Stimulated activated naive CD8-positive, alpha-beta T cell treated with anti-CD3 and anti-CD28 coated beads, Interleukin-15, Interleukin-2, amounts not matched to agents 100 ng/mL and 50 ng/mL, for 24 hours (primary cell): ENCODE data around the gene ANKRD1.
"Not testable (repeated sequence)": the region's sequence is repeated elsewhere in the genome, so short reads cannot be mapped to it uniquely, and the experiment has no call there.

Source experiments
- H3K27ac Mint-ChIP-seq: one replicate; pipeline ENCODE4 v1.8.0; 2021; ENCODE audit warnings: mild to moderate bottlenecking, mixed read lengths
- H3K27me3 Mint-ChIP-seq: one replicate; pipeline ENCODE4 v1.8.0; 2021; ENCODE audit warnings: mixed read lengths
- H3K36me3 Mint-ChIP-seq: one replicate; pipeline ENCODE4 v1.8.0; 2021; ENCODE audit warnings: low read depth, mixed read lengths
- H3K4me1 Mint-ChIP-seq: one replicate; pipeline ENCODE4 v1.8.0; 2021; ENCODE audit warnings: low read depth, mixed read lengths
- H3K4me3 Mint-ChIP-seq: one replicate; pipeline ENCODE4 v1.8.0; 2021; ENCODE audit warnings: mild to moderate bottlenecking, mixed read lengths
- H3K9me3 Mint-ChIP-seq: one replicate; pipeline ENCODE4 v1.8.0; 2021; ENCODE audit warnings: mixed read lengths

The ANKRD1 gene

GRCh38 chr10:90911133-90912051 lies 9.5 kb downstream of the ANKRD1 start:
- no peaks in the 10 kb centered on the region for H3K27me3 Mint-ChIP-seq
- no peak overlapping the region for H3K27ac Mint-ChIP-seq
- H3K36me3 Mint-ChIP-seq: peaks cover 17% of the 10 kb centered on the region
- H3K9me3 Mint-ChIP-seq: no peaks in the 10 kb centered on the region
- H3K4me1 Mint-ChIP-seq: peaks cover 11% of the 10 kb centered on the region
- no peak overlapping the region for H3K4me3 Mint-ChIP-seq

- Mint-ChIP-seq H3K27ac (peak overlapping the region; percentile 11), H3K9me3 (no peaks in the 10 kb centered on the region), H3K4me1 (peaks cover 16% of the 10 kb centered on the region), H3K36me3 (peaks cover 50% of the 10 kb centered on the region), H3K27me3 (no peaks in the 10 kb centered on the region), H3K4me3 (no peak overlapping the region)
Measured at GRCh38 chr10:90906596-90906995, 14.3 kb downstream of the ANKRD1 start.

GRCh38 chr10:90905925-90906324 lies 15.0 kb downstream of the ANKRD1 start:
- Mint-ChIP-seq H3K36me3 (peaks cover 55% of the 10 kb centered on the region), H3K27me3 (no peaks in the 10 kb centered on the region), H3K9me3 (no peaks in the 10 kb centered on the region), H3K4me3 (no peak overlapping the region), H3K27ac (peak overlapping the region; percentile 72), H3K4me1 (peaks cover 15% of the 10 kb centered on the region)

GRCh38 chr10:90896916-90897315 lies 24.0 kb downstream of the ANKRD1 start:
- Mint-ChIP-seq H3K36me3 (peaks cover 70% of the 10 kb centered on the region), H3K4me1 (peaks cover 13% of the 10 kb centered on the region)
- H3K9me3 Mint-ChIP-seq, H3K4me3 Mint-ChIP-seq, H3K27me3 Mint-ChIP-seq, H3K27ac Mint-ChIP-seq: not testable (repeated sequence)

GRCh38 chr10:90893190-90893589 lies 27.7 kb downstream of the ANKRD1 start:
- H3K9me3 Mint-ChIP-seq: no peaks in the 10 kb centered on the region
- H3K36me3 Mint-ChIP-seq: peaks cover 78% of the 10 kb centered on the region
- no peaks in the 10 kb centered on the region for H3K27me3 Mint-ChIP-seq
- peaks cover 13% of the 10 kb centered on the region for H3K4me1 Mint-ChIP-seq
- H3K4me3 Mint-ChIP-seq: no peak overlapping the region
- no peak overlapping the region for H3K27ac Mint-ChIP-seq

GRCh38 chr10:90890347-90890746 lies 30.5 kb downstream of the ANKRD1 start:
- Mint-ChIP-seq H3K4me1 (no peaks in the 10 kb centered on the region), H3K9me3 (no peaks in the 10 kb centered on the region)

GRCh38 chr10:90889636-90890035 lies 31.3 kb downstream of the ANKRD1 start:
- Mint-ChIP-seq H3K36me3 (peaks cover 85% of the 10 kb centered on the region), H3K4me3 (no peak overlapping the region), H3K27me3 (no peaks in the 10 kb centered on the region), H3K9me3 (no peaks in the 10 kb centered on the region), H3K4me1 (no peaks in the 10 kb centered on the region), H3K27ac (no peak overlapping the region)

More at GRCh38 chr10:90890347-90890746, 30.5 kb downstream of the ANKRD1 start:
- no peak overlapping the region for H3K4me3 Mint-ChIP-seq
- no peaks in the 10 kb centered on the region for H3K27me3 Mint-ChIP-seq
- H3K36me3 Mint-ChIP-seq: peaks cover 84% of the 10 kb centered on the region
- no peak overlapping the region for H3K27ac Mint-ChIP-seq

- peaks cover 85% of the 10 kb centered on the region for H3K36me3 Mint-ChIP-seq
- no peaks in the 10 kb centered on the region for H3K27me3 Mint-ChIP-seq
Measured at GRCh38 chr10:90888387-90888786, 32.5 kb downstream of the ANKRD1 start.

GRCh38 chr10:90887555-90887954 lies 33.3 kb downstream of the ANKRD1 start:
- H3K27ac Mint-ChIP-seq: no peak overlapping the region

More at GRCh38 chr10:90888387-90888786, 32.5 kb downstream of the ANKRD1 start:
- Mint-ChIP-seq H3K27ac (no peak overlapping the region), H3K4me1 (no peaks in the 10 kb centered on the region), H3K4me3 (no peak overlapping the region), H3K9me3 (no peaks in the 10 kb centered on the region)

GRCh38 chr10:90885176-90885575 lies 35.7 kb downstream of the ANKRD1 start:
- H3K4me1 Mint-ChIP-seq: no peaks in the 10 kb centered on the region
- H3K27ac Mint-ChIP-seq: no peak overlapping the region
- no peak overlapping the region for H3K4me3 Mint-ChIP-seq
- no peaks in the 10 kb centered on the region for H3K9me3 Mint-ChIP-seq
- peaks cover 74% of the 10 kb centered on the region for H3K36me3 Mint-ChIP-seq
- H3K27me3 Mint-ChIP-seq: no peaks in the 10 kb centered on the region

More at GRCh38 chr10:90887555-90887954, 33.3 kb downstream of the ANKRD1 start:
- Mint-ChIP-seq H3K4me1 (no peaks in the 10 kb centered on the region), H3K4me3 (no peak overlapping the region), H3K27me3 (no peaks in the 10 kb centered on the region), H3K9me3 (no peaks in the 10 kb centered on the region), H3K36me3 (peaks cover 84% of the 10 kb centered on the region)

GRCh38 chr10:90884431-90884830 lies 36.5 kb downstream of the ANKRD1 start:
- Mint-ChIP-seq H3K36me3 (peaks cover 73% of the 10 kb centered on the region), H3K4me3 (no peak overlapping the region), H3K27ac (no peak overlapping the region), H3K9me3 (no peaks in the 10 kb centered on the region), H3K4me1 (no peaks in the 10 kb centered on the region), H3K27me3 (no peaks in the 10 kb centered on the region)

GRCh38 chr10:90880059-90880719 lies 40.7 kb downstream of the ANKRD1 start:
- H3K4me3 Mint-ChIP-seq, H3K4me1 Mint-ChIP-seq, H3K9me3 Mint-ChIP-seq, H3K27ac Mint-ChIP-seq, H3K27me3 Mint-ChIP-seq: not testable (repeated sequence)
- peaks cover 66% of the 10 kb centered on the region for H3K36me3 Mint-ChIP-seq

- Mint-ChIP-seq H3K4me3 (no peak overlapping the region), H3K4me1 (peaks cover 5% of the 10 kb centered on the region), H3K9me3 (no peaks in the 10 kb centered on the region), H3K27me3 (no peaks in the 10 kb centered on the region), H3K36me3 (peaks cover 58% of the 10 kb centered on the region), H3K27ac (no peak overlapping the region)
Measured at GRCh38 chr10:90879062-90879461, 41.8 kb downstream of the ANKRD1 start.

- Mint-ChIP-seq H3K4me3 (peak overlapping the region; percentile 95), H3K9me3 (peaks cover 4% of the 10 kb centered on the region), H3K27ac (peak overlapping the region; percentile 91), H3K36me3 (peaks cover 21% of the 10 kb centered on the region), H3K27me3 (peaks cover 31% of the 10 kb centered on the region), H3K4me1 (peaks cover 38% of the 10 kb centered on the region)
Measured at GRCh38 chr10:90872648-90873020, 48.3 kb downstream of the ANKRD1 start.
